ENCODE data around the gene APOL4.
"Not testable (repeated sequence)": the region's sequence is repeated elsewhere in the genome, so short reads cannot be mapped to it uniquely, and the experiment has no call there.

APOL4 gene

DNA sequence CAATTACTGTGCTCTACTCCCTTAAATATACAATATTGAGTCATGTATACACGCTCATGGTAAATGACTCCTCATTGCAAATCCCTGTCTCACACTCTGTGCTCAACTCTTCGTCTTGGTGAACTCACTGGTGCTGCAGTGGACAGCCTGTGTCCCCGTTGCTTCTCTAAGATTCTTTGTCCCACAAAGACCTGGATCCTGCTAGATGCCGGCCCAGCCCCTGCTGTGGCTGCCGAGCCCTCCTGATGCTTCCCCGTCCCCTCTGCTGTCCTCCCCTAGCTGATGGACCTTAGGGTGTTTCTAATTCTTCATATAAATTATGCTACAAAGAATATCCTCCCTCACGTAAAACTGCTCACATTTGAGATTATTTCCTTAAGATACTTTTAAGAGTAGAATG, 32.2 kb upstream of the APOL4 start:
- DNase-seq (ENCODE audit: low read depth) = no peak
- no peak overlapping the region for H3K4me3 ChIP-seq (ENCODE audit: low read depth, low read length)

DNA sequence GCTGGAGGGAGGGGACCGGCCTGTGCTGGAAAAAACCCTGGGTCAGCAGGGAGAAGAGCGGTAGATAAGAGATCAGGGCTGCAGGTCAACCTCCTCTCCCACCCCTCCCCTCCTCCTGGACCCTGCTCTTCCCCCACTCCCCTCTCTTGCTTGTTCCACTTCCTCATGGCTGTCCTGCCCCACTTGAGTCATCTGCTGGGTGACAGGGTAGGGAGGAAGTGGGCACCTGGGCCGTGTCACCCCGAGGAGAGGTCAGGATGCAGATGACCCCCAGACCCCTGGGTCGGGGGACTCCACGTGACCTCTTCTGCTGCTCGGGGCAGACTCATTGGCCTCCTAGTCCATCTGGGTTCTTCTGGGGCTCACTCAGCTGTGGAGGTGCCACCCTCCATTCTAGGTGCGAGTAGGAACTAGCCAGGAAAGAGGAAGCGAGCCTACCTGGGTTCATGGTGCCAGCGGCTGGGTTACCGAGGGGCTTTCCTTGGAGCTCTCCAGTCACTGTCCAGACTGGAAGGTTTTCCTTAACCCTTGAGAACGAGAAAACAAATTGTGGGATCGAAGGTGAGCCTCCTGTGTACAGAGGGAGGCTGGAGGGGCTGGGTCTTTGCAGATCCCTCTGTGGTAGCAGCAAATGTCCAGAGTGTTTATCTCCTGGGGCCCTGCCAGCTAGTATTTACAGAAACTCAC, 31.2 kb upstream of the APOL4 start:
- DNase-seq (ENCODE audit: low read depth) = no peak

DNA sequence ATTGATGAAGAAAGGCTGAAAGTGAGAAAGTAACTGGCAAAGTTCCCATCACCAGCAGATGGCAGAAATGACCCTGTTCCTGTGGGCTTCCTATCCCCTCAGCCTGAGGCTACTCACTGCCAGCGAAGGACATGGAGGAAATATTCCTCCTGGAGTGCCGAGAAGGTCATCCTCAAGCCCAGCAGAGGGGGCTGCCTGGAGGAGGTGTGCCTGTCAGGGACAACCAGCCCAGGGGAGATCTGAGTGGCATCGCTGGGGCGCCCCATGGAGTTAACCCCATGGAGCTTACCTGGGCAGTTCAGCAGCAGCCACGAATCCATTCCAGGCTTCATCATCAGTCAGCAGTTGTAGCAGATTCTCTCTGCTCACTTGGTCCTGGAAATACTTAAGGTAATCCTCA, 29.4 kb upstream of the APOL4 start:
- DNase-seq (ENCODE audit: low read depth); H3K4me3 ChIP-seq (ENCODE audit: low read depth, low read length): not testable (repeated sequence)

More for the DNA sequence above, 31.2 kb upstream of the APOL4 start:
- no peak overlapping the region for H3K4me3 ChIP-seq (ENCODE audit: low read depth, low read length)

DNA sequence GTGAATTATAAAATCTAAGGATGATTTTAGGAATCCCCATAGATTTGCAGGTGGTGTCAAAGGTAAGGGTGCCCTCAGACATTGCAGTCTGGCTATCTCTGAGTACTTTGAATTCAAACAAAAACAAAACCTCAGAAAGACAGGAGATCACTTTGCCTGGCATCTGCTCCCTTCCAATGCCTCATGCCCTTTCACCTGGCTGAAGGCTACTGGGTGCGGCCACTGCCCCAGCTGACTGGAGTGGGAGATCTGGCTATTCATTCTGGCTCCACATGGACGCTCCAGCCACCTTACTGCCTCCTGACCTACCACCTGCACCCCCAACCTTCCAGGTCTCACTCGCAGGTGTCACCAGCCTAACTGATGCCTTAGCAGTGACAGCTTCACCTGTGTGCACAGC, 28.0 kb upstream of the APOL4 start:
- H3K4me3 ChIP-seq (ENCODE audit: low read depth, low read length) = not testable (repeated sequence)

DNA sequence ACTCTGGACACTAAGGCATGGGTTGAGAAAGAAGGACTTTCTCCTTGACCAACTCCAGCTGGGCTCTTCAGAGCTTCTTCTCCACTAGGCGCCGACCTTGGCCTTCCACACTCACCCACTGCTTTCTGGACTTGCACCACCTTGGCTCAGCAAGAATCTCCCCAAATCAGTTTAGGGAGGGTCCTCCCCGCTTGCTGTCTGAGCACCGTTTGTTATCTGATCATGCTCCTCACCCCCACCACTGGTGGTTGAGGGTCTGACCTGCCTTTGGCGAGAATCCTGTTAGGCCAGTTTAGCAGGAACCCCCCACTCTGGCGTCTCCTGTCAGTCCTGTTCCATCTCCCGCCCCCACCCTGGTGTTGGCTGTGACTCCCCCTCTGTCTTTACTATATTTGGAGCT, 27.3 kb upstream of the APOL4 start:
- no peak for DNase-seq (ENCODE audit: low read depth)
- no peak overlapping the region for H3K4me3 ChIP-seq (ENCODE audit: low read depth, low read length)

More for the DNA sequence above, 28.0 kb upstream of the APOL4 start:
- not testable (repeated sequence) for DNase-seq (ENCODE audit: low read depth)

DNA sequence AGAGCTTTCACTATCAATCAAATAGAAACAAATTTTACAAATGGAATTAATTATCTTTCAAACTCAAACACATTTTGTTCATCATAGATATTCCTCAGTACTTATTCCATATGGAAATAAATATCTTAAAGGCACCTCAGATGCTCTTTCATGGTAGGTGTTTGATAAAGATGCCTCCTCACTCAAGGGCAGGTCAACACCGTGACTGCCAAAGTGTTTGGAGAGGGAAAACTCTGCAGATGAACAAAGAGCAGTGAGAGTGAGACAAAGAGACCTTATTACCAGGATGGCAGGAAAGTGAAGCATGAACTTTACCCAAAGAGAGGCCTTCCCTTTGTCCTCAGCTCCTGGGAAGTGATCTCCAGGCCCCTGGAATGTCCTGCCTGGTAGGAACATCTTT, 26.8 kb upstream of the APOL4 start:
- not testable (repeated sequence) for H3K4me3 ChIP-seq (ENCODE audit: low read depth, low read length); DNase-seq (ENCODE audit: low read depth)

DNA sequence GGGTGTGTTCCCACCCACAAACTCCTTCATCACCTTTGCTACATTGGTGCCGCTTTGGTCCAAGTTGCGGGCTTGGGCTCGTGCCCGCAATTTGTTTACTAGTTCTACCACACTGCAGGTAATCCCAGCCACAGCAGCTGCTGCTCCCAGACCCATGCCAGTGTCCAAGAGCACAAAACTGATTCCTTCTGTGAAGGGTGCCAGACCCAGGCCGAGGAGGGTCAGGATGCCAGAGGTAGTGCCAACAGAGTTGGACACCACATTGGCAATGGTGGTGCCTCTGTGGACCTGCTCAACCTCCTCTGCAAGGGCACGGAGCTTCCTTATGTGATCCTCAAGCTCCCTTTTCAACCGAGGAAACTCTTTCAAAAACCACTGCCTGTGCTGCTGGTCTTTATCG, 26.2 kb upstream of the APOL4 start:
- H3K4me3 ChIP-seq (ENCODE audit: low read depth, low read length) = no peak overlapping the region
- no peak for DNase-seq (ENCODE audit: low read depth)

DNA sequence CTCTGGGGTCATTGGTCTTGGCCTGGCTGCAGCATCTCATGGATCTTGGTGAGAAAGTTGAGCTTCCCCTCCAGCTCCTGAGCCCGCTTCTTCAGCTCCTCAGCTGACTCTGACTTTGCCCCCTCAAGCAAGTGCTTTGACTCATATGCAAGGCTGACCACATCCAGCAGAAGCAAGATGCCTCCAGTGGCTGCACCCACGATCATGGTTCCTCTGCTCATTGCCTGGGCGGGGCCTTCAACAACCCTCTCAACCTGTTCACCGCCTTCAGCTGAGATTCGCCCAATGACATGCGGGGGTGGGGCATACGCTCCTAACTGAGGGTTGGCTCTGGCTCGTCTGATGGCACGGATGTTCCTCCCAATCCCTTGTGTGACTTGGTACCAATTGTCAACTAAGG, 25.8 kb upstream of the APOL4 start:
- no peak for DNase-seq (ENCODE audit: low read depth)
- H3K4me3 ChIP-seq (ENCODE audit: low read depth, low read length) = no peak overlapping the region

DNA sequence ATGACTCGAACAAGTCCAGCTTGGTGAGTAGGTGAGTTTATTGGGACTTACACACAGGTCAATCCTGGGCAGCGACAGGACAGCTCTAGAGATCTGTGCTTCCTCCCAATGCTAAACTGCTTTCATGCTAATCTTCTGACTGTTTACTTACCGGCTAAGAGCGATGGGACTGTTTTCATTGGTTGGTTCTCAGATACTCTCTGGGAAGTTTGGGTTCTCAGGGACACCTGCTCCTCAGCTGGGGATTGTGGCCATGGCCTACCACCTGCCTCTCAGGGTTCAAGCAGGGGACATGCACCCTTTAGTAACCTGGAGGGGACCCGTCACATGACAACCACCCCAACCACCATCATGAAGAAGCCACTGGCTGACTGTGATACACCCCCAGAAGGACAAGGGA, 24.6 kb upstream of the APOL4 start:
- H3K4me3 ChIP-seq (ENCODE audit: low read depth, low read length) = no peak overlapping the region
- no peak for DNase-seq (ENCODE audit: low read depth)

DNA sequence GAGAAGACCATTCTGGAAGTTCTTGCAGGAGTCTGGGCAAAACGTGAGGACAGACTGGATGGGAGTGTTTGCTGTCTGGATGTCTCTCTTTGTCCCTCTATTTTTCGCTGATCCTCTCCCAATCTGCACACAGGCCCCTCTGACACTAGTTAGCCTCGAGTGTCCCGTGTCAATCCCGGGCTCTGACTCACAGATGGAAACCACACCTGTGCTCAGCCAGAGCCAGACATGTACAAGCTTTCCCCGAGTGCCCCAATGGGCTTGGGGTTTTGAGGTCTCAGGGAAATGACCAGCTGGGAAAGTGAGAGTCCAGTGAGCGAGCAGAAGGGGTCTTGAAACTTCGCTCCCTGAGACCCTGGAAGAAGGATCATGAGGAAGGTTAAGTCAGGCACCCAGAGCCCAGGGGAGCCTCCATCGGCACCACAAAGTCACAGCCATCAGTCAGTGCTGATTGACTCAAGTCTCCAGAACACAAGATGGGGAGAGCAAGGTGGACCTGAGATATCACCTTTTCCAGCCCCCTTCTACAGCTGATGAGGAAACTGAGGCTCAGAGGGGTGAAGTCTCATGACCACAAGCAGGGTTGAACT, 23.8 kb upstream of the APOL4 start:
- no peak overlapping the region for H3K4me3 ChIP-seq (ENCODE audit: low read depth, low read length)
- no peak for DNase-seq (ENCODE audit: low read depth)

DNA sequence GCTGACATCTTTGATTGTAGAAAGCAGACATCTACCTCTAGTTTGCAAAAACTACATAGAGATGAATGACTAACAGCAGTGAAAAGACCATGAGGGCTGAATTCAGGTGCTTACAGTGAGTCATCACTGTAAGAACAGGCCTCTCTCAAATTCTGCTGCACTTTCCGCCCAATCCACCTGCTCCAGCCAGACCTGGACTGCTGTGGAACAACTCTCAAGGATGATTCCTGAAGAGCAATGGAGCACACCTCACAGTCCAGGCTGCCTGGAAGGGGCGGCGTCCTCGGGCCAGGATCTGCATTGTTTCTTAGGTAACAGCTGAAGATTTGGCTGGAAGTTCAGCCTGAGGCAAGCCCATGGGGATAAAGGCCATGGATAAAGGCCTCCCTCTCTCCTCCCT, 22.6 kb upstream of the APOL4 start:
- H3K4me3 ChIP-seq (ENCODE audit: low read depth, low read length) = no peak overlapping the region
- no peak for DNase-seq (ENCODE audit: low read depth)

DNA sequence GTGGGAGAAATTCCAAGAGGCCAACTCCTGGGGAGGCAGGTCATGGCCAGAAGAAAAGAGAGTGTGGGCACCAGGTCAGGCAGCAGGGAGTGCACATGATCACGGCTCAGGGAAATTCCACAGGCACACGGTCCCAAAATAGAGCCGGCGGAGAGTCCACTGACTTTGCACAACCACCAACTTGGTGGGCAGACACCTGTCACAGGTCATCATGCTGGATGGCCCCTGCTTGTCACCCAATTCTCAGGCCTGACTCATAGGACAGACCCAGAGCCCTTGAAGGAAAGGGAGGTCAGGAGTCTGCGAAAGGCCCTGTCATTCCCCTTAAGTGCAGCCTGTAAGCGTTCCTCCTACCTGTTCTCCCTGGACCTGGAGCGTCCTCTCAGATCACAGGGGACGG, 21.9 kb upstream of the APOL4 start:
- H3K4me3 ChIP-seq (ENCODE audit: low read depth, low read length) = no peak overlapping the region
- no peak for DNase-seq (ENCODE audit: low read depth)

DNA sequence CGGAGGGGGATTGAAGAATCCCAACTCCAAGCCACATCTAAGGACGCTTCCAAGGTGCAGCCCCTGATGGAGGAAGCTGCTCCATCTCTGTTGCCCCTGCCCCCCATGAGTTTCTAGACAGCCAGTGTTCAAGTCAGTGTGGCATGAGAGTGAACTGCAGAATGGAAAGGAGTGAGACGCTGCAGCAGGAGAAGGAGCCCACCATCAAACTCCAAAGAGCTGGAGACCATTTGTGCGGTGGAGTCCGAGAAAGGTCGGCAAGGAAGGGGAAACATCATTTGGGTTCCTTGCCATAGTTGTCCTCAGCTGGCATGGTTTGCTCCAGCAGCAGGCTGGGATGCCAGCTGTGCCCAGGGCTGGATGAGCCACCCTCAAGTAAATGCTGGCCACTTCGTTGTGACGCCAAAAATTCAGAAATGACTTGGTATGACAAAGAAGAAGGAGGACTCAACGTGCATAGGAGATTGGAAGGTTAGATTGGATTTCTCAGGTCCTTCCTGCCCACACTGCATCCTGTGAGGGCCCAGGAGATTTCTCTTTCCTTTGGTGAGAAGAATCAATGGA, 21.4 kb upstream of the APOL4 start:
- H3K4me3 ChIP-seq (ENCODE audit: low read depth, low read length) = no peak overlapping the region
- DNase-seq (ENCODE audit: low read depth) = no peak

DNA sequence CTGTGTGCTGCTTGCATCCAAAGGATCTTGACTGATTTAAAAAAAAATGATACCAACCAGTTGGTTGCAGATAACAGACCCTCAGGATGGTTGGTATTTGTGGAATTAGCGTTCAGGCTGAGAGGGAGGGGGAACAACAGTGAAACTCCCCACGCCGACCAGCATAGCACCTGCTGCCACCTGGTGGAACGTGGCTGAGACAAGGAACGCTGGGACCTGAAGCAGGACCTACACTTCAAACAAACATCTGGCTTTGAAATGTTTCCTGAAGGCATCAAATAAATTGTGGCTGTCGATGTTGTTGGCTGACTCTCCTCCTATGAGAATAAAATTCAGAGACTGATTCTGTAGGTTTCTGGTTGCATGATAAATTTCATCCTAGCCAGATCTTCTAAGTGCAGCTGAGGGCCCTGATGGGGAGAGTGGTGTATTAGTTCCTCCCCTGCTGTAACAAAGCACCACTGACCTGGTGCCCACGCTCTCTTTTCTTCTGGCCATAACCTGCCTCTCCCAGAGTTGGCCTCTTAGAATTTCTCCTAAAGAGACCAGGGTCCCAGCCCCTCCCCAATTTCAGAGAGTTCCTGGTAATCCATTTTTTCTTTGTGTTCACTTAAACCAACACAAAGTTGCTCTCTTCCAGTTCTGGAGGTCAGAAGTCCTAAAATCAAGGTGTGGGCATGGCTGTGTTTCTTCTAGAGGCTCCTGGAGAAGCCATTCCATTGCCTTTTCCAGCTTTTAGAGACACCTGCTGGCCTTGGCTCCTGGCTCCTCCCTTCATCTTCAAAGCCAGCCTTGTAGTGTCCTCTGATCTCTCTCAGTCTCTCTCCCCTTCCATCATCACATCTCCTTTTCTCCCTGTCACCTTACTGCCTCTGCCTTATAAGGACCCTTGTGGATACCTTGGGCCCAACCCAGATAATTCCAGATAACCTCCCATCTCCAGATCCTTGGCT, 20.5 kb upstream of the APOL4 start:
- DNase-seq (ENCODE audit: low read depth) = no peak
- H3K4me3 ChIP-seq (ENCODE audit: low read depth, low read length) = no peak overlapping the region

DNA sequence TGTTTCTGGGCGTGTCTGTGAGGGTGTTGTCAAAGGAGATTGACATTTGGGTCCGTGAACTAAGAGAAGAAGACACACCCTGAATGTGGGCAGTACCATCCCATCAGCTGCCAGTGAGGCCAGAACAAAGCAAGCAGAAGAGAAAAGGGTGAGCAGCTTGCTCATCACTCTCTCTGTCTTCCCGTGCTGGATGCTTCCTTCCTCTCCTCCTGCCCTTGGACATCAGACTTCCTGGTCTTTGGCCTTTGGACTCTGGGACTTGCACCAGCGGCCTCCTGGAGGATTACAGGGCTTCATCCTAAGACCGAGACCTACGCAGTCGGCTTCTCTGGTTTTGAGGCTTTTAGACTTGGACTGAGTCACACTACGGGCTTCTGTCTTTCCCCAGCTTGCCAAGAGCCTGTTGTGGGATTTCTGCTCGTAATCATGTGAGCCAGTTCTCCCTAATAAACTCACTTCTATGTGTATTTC, 18.9 kb upstream of the APOL4 start:
- H3K4me3 ChIP-seq (ENCODE audit: low read depth, low read length) = no peak overlapping the region
- DNase-seq (ENCODE audit: low read depth) = no peak

DNA sequence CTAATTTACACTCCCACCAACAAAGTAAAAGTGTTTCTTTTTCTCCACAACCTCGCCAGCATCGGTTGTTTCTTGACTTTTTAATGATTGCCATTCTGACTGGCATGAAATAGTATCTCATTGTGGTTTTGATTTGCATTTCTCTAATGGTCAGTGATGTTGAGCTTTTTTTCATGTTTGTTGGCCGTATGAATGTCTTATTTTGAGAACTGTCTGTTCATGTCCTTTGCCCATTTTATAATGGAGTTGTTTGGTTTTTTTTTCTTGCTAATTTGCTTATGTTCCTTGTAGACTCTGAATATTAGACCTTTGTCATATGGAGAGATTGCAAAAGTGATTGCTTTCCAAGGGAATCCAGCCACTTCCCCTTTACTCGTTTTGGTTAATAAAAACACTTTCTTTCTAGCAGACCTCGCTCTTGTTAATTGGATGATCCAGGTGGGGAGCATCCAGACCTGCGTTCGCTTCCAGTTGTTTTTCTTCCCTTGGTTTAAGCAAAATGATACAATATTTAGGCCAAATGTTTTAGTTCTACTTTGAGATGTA, 17.1 kb upstream of the APOL4 start:
- DNase-seq (ENCODE audit: low read depth) = no peak
- no peak overlapping the region for H3K4me3 ChIP-seq (ENCODE audit: low read depth, low read length)

DNA sequence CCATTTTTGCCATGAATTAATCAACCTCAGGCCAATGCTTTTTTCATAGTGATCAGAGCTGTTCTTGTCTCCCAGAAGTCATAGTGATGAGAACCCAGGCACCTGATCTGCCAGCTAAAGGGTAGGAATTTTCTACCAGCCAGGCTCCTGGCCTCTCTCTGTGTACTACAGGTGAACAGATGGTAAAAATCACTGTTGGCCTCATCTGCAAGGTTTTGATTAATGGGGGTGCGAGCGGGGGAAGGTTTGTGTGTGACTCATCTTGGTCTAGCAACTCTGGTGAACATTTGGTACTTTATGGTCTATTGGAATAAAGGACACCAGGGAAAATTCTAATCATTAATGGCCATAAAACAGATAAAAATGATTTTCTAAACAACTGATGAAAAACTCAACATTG, 14.4 kb upstream of the APOL4 start:
- DNase-seq (ENCODE audit: low read depth) = no peak
- no peak overlapping the region for H3K4me3 ChIP-seq (ENCODE audit: low read depth, low read length)

DNA sequence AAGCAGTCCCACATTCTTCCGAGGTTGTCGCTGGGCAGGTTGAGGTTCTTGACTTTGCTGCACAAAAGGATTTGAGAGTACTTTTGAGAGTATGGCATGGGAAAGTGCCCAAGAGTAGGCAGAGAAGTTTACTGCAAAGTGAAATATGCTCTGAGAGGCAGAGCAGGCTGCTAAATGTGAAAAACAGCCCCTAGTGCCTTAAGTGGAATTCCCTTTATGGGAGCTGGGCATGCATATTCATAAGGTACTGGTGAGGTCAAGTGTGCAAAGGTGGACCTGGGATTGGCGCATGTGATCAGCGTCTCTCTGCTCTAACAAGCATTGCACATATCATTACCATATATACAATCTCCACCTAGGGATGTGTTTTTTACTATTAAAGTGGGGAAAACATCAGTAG, 12.0 kb upstream of the APOL4 start:
- DNase-seq (ENCODE audit: low read depth) = no peak
- no peak overlapping the region for H3K4me3 ChIP-seq (ENCODE audit: low read depth, low read length)

DNA sequence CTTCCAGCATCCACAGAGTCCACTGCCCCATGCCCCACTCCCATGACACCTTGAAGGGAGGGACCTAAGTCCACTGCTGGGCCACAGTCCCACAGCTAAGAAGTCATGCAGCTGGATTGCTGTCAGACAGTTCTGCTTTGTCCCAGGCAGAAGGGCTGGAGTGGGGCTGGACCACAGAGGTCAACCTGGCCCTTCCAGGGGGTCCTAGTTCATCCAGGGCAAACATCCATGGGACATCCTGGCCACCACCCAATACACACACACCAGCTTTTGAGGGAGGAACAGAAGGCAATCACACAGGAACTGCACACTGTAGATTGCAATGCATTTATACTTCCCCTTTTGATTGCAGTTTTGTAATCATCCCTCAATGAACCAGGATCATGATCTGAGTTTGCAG, 11.3 kb upstream of the APOL4 start:
- no peak for DNase-seq (ENCODE audit: low read depth)
- no peak overlapping the region for H3K4me3 ChIP-seq (ENCODE audit: low read depth, low read length)
